Activated naive CD8-positive, alpha-beta T cell treated with anti-CD3 and anti-CD28 coated beads, Interleukin-2, amount 10 ng/mL, durations not matched to agents 7 days and 5 days (primary cell): ENCODE data around the gene CAB39L. TPM values are rescaled to one million over a fixed set of nuclear protein-coding genes. Genes with fewer than 3 reads are reported as not detected.

Experiments used
- ATAC-seq: fragments of 150-1000 bp; cut with Tn5 transposase; one replicate; pipeline ENCODE4 v1.10.0; 2021; ENCODE audit warnings: low read depth, moderate library complexity
- POLR2A ChIA-PET: fragments of 350-600 bp; sonication (Branson Sonifier 250); formaldehyde crosslinking; loops from one replicate; lab custom pipeline; 2021; ENCODE audit warnings: antibody characterized with exemption; lab: Charles Lee
- DNase-seq: peaks from one replicate; pipeline ENCODE4 v3.0.0; 2021
- H3K27ac Mint-ChIP-seq: one replicate; pipeline ENCODE4 v1.8.0; 2022; ENCODE audit warnings: mild to moderate bottlenecking, mixed read lengths
- H3K27me3 Mint-ChIP-seq: one replicate; pipeline ENCODE4 v1.8.0; 2022; ENCODE audit warnings: mild to moderate bottlenecking, moderate library complexity, mixed read lengths
- H3K36me3 Mint-ChIP-seq: one replicate; pipeline ENCODE4 v1.8.0; 2021; ENCODE audit warnings: mild to moderate bottlenecking, mixed read lengths
- H3K4me1 Mint-ChIP-seq: one replicate; pipeline ENCODE4 v1.8.0; 2021; ENCODE audit warnings: mixed read lengths
- H3K4me3 Mint-ChIP-seq: one replicate; pipeline ENCODE4 v1.8.0; 2022; ENCODE audit warnings: mild to moderate bottlenecking, moderate library complexity, mixed read lengths
- H3K9me3 Mint-ChIP-seq: one replicate; pipeline ENCODE4 v1.8.0; 2021; ENCODE audit warnings: mixed read lengths
- total RNA-seq, 2 experiments: library from RNA; stranded (reverse); gene quantifications; one replicate each; pipeline ENCODE4 v1.2.3, GENCODE V29; 2021

Gene CAB39L
- total RNA-seq, 2 experiments from 2014 or later = 3.8 to 4.8 TPM

- POLR2A ChIA-PET = no interaction called here
- no peak overlapping the region for H3K27ac Mint-ChIP-seq
- peaks cover 15% of the 10 kb centered on the region for H3K36me3 Mint-ChIP-seq
- no peak for DNase-seq
- H3K27me3 Mint-ChIP-seq = no peaks in the 10 kb centered on the region
- no peak overlapping the region for H3K4me3 Mint-ChIP-seq
- H3K4me1 Mint-ChIP-seq = peaks cover 20% of the 10 kb centered on the region
- no peaks in the 10 kb centered on the region for H3K9me3 Mint-ChIP-seq
- no peak for ATAC-seq
Observed at GRCh38 chr13:49288458-49288857, 155.4 kb downstream of the CAB39L start.

- peaks cover 16% of the 10 kb centered on the region for H3K4me1 Mint-ChIP-seq
Observed at GRCh38 chr13:49287995-49288394, 155.9 kb downstream of the CAB39L start.

GRCh38 chr13:49279885-49280284 is 164.0 kb downstream of the CAB39L start:
- Mint-ChIP-seq H3K9me3 (no peaks in the 10 kb centered on the region), H3K36me3 (peaks cover 9% of the 10 kb centered on the region)
- POLR2A ChIA-PET = no interaction called here

More at GRCh38 chr13:49287995-49288394, 155.9 kb downstream of the CAB39L start:
- no peaks in the 10 kb centered on the region for H3K9me3 Mint-ChIP-seq
- POLR2A ChIA-PET = interaction anchor here (0.6 kb wide), 1 partner anchor 126 kb away, joined by 4 read pairs; no protein-coding TSS in a partner anchor
- no peak for DNase-seq
- ATAC-seq = no peak
- peaks cover 12% of the 10 kb centered on the region for H3K36me3 Mint-ChIP-seq
- H3K4me3 Mint-ChIP-seq = no peak overlapping the region
- H3K27me3 Mint-ChIP-seq = no peaks in the 10 kb centered on the region
- H3K27ac Mint-ChIP-seq = no peak overlapping the region

GRCh38 chr13:49279112-49279511 is 164.8 kb downstream of the CAB39L start:
- no peaks in the 10 kb centered on the region for H3K9me3 Mint-ChIP-seq
- H3K27me3 Mint-ChIP-seq = no peaks in the 10 kb centered on the region
- ATAC-seq (no peak), DNase-seq (no peak)
- no peak overlapping the region for H3K27ac Mint-ChIP-seq
- H3K36me3 Mint-ChIP-seq = peaks cover 10% of the 10 kb centered on the region
- no peak overlapping the region for H3K4me3 Mint-ChIP-seq
- POLR2A ChIA-PET = no interaction called here
- H3K4me1 Mint-ChIP-seq = no peaks in the 10 kb centered on the region

More at GRCh38 chr13:49279885-49280284, 164.0 kb downstream of the CAB39L start:
- no peak overlapping the region for H3K4me3 Mint-ChIP-seq
- H3K27me3 Mint-ChIP-seq = no peaks in the 10 kb centered on the region
- DNase-seq (no peak), ATAC-seq (no peak)
- no peaks in the 10 kb centered on the region for H3K4me1 Mint-ChIP-seq
- H3K27ac Mint-ChIP-seq = no peak overlapping the region

- POLR2A ChIA-PET = no interaction called here
- Mint-ChIP-seq H3K27ac (no peak overlapping the region), H3K27me3 (no peaks in the 10 kb centered on the region), H3K4me3 (no peak overlapping the region), H3K36me3 (peaks cover 10% of the 10 kb centered on the region), H3K9me3 (no peaks in the 10 kb centered on the region), H3K4me1 (no peaks in the 10 kb centered on the region)
- no peak for DNase-seq
- no peak for ATAC-seq
Observed at GRCh38 chr13:49278211-49278610, 165.7 kb downstream of the CAB39L start.

- H3K4me1 Mint-ChIP-seq = peaks cover 2% of the 10 kb centered on the region
- peaks cover 9% of the 10 kb centered on the region for H3K36me3 Mint-ChIP-seq
- DNase-seq = no peak
- no peak overlapping the region for H3K27ac Mint-ChIP-seq
- H3K9me3 Mint-ChIP-seq = no peaks in the 10 kb centered on the region
- no peaks in the 10 kb centered on the region for H3K27me3 Mint-ChIP-seq
- H3K4me3 Mint-ChIP-seq = no peak overlapping the region
- ATAC-seq = no peak
- POLR2A ChIA-PET = no interaction called here
Observed at GRCh38 chr13:49272296-49272695, 171.6 kb downstream of the CAB39L start.

GRCh38 chr13:49271264-49271663 is 172.6 kb downstream of the CAB39L start:
- Mint-ChIP-seq H3K27me3 (no peaks in the 10 kb centered on the region), H3K4me1 (peaks cover 2% of the 10 kb centered on the region), H3K27ac (no peak overlapping the region), H3K9me3 (no peaks in the 10 kb centered on the region), H3K4me3 (no peak overlapping the region), H3K36me3 (peaks cover 9% of the 10 kb centered on the region)
- POLR2A ChIA-PET = no interaction called here
- no peak for DNase-seq
- ATAC-seq = no peak

GRCh38 chr13:49265822-49266221 is 178.0 kb downstream of the CAB39L start:
- no peaks in the 10 kb centered on the region for H3K4me1 Mint-ChIP-seq
- POLR2A ChIA-PET = no interaction called here
- peaks cover 15% of the 10 kb centered on the region for H3K36me3 Mint-ChIP-seq

GRCh38 chr13:49262634-49263033 is 181.2 kb downstream of the CAB39L start:
- H3K27ac Mint-ChIP-seq = no peak overlapping the region
- POLR2A ChIA-PET = no interaction called here
- no peak overlapping the region for H3K4me3 Mint-ChIP-seq
- no peak for DNase-seq
- no peak for ATAC-seq
- no peaks in the 10 kb centered on the region for H3K9me3 Mint-ChIP-seq
- peaks cover 22% of the 10 kb centered on the region for H3K36me3 Mint-ChIP-seq
- H3K4me1 Mint-ChIP-seq = peaks cover 6% of the 10 kb centered on the region
- no peaks in the 10 kb centered on the region for H3K27me3 Mint-ChIP-seq

More at GRCh38 chr13:49265822-49266221, 178.0 kb downstream of the CAB39L start:
- no peak overlapping the region for H3K4me3 Mint-ChIP-seq
- ATAC-seq (no peak), DNase-seq (no peak)
- H3K27ac Mint-ChIP-seq = no peak overlapping the region
- H3K27me3 Mint-ChIP-seq = no peaks in the 10 kb centered on the region
- H3K9me3 Mint-ChIP-seq = no peaks in the 10 kb centered on the region

- DNase-seq = no peak
- H3K27me3 Mint-ChIP-seq = no peaks in the 10 kb centered on the region
- H3K4me1 Mint-ChIP-seq = peaks cover 17% of the 10 kb centered on the region
- peaks cover 41% of the 10 kb centered on the region for H3K36me3 Mint-ChIP-seq
- POLR2A ChIA-PET = interaction anchor here (3.9 kb wide), 1 partner anchor 12 kb away, joined by 20 read pairs; the partner anchor contains the start of gene CDADC1
- no peak overlapping the region for H3K4me3 Mint-ChIP-seq
- H3K9me3 Mint-ChIP-seq = no peaks in the 10 kb centered on the region
- peak overlapping the region; percentile 60 for H3K27ac Mint-ChIP-seq
- ATAC-seq = no peak
Observed at GRCh38 chr13:49259586-49259985, 184.3 kb downstream of the CAB39L start.

Other genes starting within 250 kb of the CAB39L start
- gene MLNR, start 223.7 kb downstream of the CAB39L start, total RNA-seq = not detected
- gene CDADC1, start 196.1 kb downstream of the CAB39L start, total RNA-seq = 10 to 100 TPM; 14.7 to 17.6 TPM
- gene SETDB2, start 210 bp upstream of the CAB39L start, total RNA-seq = 10 to 100 TPM; 21.1 to 21.6 TPM
- 100 to 1,000 TPM; 121 to 123 TPM for gene PHF11, start 51.9 kb upstream of the CAB39L start, total RNA-seq
- 10 to 100 TPM; 18.9 to 20.6 TPM for gene RCBTB1, start 141.5 kb upstream of the CAB39L start, total RNA-seq
- 1 to 10 TPM; 3.5 to 4.3 TPM for gene ARL11, start 184.4 kb upstream of the CAB39L start, total RNA-seq
- 10 to 100 TPM; 26.0 to 28.0 TPM for gene EBPL, start 247.4 kb upstream of the CAB39L start, total RNA-seq